ENCODE results near the gene ZNF423.
A peak's percentile ranks its signal among the peaks of the same experiment; 100 is the strongest.

ZNF423 gene

DNA sequence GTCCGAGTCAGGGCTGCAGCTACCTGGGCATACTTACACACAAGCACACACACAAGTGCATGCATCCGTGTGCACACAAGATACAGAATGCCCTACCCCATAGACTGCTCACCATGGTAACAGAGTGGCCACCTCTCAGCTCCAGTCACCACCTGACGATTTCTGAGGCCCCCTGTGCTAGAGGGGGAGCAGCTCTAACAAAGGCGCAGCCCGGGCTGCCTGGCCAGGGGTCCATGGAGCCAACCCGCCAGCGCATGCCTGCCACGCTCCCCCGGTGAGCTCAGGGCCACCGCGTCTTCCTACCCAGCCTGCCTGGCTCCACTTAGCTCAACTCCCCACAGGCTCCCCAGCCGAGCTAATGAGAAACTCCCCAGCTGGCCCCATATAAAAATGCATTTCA lies 75.5 kb downstream of the ZNF423 start:
- DNase-seq, result no peak

GRCh38 chr16:49779979-49780378 lies 75.9 kb downstream of the ZNF423 start:
- no peak for DNase-seq

DNA sequence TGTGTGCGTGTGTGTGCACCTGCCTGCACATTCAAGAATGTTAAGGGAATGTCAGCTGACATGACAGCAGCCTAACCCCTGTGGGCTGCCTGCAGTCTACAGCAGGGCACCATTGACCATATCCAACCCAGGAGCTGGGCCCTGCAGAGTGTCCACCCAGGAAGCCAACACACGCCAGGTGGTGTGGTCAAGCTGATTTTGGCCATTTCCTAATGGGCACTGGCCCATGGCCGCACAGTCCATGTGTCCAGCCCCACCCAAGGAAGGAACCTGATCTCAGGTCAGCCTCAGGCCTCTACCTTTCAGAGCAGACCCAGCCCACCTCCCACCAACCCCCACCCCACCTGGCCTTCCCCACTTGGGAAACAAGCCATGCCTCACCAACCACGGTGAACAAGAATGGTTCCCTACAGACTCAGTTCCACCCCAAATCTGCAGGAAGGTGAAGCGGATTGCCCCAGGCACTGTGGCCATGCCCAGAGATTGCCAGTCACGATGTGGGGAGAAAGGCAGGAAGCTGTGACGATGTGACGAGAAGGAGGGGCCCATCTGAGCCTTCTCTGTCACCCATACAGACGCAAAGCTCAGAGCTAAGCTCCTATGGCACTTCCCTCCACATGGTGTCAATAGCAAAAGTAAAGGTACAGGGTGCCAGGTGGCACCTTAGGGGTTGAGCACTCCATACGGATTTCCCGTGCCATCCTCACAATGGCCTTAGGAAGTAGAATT lies 77.5 kb downstream of the ZNF423 start:
- DNase-seq, result no peak

GRCh38 chr16:49776734-49777133 lies 79.2 kb downstream of the ZNF423 start:
- no peak for DNase-seq

DNA sequence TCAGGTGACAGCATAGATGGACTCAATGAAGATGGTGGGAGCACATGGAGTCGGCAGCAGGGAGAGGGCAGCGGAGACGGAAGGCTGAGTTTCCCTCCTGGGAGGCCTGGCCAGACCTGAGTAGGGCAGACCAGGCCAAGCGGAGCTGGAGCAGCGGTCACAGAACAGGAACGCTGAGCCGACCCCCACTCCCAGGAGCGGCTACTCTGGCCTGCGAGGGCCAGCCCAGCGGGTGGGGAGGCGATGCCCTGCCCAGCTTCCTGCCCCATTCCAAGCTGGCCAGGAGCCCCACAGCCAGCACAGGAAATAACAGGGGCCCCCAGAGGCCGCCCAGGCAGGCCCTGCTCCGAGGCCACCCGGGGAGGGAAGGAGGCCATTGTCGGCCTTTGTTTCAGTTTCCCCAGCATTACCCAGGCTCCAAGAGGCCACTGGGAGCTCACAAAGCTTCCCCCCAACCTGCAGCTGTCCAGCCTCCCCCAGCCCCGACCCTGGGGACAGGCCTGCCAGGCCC lies 79.8 kb downstream of the ZNF423 start:
- DNase-seq, result no peak

DNA sequence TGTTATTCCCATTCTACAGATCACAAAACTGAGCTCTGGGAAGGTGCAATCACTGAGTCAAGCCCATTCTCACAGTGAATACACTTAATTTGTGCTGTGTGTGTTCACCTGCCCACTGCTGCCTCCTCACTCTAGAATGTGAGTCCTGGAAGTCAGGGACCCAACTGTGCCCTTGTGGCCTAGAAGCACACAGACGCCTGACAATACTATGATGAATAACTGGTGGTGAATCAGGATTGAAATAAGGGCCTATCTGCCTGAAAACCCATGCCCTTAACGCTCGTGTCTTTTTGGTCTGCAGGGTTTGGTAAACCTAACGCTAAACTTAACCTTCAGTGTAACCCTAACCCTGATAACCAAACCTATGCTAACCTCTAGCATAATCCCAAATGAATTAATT lies 80.3 kb downstream of the ZNF423 start:
- DNase-seq, result no peak

DNA sequence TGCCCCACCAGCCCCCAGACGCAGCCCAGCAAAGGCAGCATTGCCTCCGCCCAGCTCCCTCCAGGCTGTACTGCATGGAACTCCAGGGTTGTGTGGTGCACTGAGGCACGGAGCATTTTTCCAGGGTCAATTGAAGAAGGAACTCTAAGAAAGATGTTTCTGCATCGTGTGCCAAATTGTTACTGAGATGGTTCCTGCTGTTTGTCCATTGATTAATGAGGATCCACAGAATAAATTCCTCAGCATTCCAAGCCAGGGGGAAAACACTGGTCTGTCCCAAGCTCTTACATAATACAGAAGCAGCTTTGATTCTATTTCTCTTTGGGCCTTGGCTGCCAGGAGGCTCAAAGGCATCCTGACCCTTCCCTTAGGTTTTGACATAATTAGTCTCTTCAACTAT lies 80.9 kb downstream of the ZNF423 start:
- DNase-seq, result no peak

DNA sequence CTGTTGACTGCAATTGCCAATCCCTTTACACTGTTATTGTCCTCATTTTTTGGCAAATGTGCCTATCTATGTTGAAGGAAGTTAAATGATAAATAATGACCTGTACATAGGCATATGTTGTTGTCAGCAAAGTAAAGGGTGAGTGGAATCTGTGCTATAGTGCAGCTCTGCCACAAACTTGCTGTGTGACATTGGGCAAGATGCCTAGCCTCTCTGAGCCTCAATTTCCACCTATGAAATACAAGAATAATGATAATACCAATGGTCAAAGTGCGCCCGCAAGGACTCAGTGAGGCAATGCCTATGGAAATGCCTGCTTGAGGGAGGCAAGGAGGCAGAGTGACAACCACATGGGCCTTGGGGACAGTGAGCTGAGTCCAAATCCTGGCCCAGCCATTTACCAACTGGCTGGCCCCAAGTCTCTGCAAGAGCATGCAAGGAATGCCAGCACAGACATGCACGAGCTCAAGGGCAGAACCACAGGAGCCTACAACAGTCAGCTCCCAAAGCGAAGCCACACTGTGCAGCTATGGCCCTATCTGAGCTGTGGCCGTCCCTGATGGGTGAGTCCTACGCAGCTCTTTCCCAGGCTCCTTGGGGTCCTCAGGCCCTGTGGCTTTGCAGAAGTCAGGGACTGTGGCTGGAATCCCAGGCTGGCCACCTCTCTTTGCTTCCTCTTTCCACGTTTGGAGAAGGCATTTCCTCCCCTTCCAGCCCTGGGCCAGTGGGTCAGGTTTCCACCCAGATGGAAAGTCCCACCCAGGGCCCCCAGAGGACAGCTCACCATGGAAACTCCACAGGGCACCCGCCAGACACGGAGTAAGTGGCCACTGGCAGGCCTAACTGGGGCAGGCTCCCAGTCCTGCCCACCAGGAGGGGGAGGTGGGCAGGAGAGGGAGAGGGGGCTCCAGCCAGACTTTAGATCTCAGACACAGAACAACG lies 82.1 kb downstream of the ZNF423 start:
- DNase-seq, result no peak

GRCh38 chr16:49767998-49768397 lies 87.9 kb downstream of the ZNF423 start:
- DNase-seq, result no peak

- DNase-seq, result no peak
Observed at GRCh38 chr16:49767414-49767813, 88.5 kb downstream of the ZNF423 start.

DNA sequence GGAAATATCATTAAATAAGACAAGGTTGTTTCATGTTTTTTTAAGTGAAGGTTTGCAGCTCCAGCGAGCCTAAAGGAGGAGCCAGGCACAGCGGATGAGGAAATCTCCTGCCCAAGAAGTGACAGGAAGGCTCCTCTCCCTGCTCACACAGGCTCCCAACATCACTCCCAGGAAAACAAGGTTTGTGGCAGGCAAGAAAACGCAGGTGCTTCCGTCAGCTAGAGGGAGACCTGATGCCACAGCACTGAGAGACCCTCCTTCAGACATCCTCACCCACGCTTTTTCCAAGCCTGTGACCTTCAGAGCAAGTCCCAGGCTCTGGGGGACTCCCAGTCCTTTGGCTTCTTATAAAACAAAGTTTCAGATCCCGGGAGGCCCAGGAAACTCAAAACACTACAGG lies 89.7 kb downstream of the ZNF423 start:
- no peak for DNase-seq

DNA sequence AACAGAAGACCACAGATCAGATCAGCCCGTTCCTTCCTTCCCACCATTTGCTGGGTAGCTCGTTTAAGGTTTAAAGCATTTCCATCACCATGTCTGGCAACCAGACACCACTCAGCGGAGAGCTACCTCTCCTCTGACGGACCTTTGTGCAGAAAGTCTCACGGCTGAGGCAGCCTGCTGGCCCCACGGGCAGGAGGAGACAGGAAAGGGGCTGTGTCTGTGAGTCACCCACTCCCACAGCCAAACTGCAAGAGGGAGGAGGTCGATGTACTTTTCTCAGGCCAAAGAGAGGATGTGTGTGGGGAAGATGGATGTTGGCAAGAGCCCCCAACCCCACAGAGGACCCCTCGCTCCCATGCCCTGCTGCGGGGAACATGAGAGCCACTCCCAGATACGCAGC lies 92.1 kb downstream of the ZNF423 start:
- DNase-seq, result no peak

- no peak for DNase-seq
Observed at GRCh38 chr16:49760815-49761214, 95.1 kb downstream of the ZNF423 start.

DNA sequence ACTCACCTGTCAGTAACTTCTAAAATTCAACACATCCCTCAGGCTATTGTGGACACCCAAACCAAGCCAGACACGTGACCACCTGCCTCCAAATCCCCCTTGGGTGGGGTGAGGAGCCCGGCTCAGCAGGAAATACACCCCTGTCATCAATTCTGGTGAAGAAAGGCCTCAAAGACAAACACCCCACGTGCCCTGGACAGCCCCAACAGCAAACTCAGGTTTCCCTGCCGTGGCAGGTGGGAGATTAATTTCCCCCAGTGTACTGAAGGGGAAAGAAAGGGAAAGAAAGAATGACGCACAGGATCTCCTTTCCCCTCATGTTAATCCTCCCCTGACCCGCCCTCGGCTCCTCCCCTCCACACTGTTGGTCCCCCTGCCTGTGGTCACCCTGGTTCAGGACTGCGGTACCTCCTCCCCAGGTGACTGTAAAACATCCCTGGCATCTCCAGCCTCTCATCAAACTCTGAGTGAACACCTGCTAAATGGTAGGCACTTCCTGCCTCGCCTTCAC lies 98.3 kb downstream of the ZNF423 start:
- DNase-seq, result no peak

DNA sequence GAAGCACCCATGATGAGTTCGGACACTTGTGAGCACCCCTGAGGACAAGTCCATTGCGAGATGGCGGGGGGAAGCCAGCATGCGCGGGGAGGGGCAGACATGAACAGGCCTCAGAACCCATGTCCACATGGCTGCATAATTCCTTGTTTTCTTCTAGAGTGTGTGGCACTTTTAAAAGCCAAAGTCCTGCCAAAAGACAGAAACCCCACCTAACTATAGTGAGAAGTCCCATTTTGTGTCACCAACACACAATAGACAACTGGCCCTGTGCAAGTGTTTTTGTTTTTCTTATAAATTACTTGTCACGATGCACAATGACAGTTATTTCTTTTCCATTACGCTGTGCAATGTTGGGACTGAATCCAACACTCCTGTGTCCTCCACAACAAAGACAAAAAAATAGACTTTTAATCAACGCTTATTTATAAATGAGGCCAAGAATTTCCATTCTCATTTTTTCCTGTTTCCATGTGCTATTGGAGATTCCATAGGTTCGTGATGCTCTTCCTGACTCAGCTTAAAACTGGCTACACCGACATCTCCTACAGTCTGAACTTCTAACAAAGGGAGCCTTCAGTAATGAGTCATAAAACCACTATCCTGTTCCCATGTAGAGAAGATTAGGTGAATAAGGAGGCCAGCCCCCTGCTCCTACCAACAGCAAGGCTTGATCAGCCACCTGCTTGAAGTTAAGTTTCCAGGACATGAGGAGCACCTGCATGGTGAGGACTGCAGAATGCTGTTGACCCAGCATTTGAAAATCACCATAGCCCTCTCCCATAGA lies 98.9 kb downstream of the ZNF423 start:
- no peak for DNase-seq

DNA sequence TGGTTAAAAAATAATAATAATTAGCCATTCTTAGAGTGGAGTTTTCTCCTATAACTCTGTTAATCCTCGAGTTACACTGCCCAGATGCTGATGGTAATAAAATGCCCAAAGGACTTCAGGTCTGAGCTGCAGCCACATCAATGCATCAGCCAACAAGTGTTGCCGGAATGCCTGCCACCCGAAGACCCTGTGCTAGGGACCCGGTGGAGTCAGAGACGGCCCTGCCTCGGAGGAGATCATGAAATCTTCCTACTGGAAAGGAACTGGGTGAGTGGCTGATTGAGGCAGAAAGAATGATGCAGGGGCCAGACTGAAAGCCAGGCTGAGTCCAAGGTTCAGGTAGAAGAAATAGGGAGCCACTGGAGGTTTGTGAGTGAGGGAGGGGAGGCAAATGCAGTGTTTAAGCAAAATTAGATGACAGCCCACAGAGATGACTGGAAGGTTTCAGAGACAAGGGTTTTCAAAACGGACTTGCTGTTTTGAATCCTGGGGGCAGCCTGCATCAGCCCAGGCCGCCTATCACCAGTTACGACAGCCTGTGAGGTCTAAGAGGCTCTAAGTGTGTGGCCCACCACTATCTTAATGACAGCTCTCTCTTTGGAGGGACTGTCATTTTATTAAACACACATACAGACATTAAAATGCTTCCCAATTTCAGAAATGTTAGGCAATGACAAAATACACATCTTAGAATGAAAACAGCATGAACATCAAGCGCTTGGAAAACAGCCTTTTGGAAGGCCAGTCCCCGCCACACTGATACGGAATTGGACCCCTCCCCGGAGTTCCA lies 100.0 kb downstream of the ZNF423 start:
- DNase-seq, result no peak

GRCh38 chr16:49755313-49755620 lies 100.6 kb downstream of the ZNF423 start:
- DNase-seq, result no peak

- DNase-seq, result no peak
Observed at GRCh38 chr16:49754495-49755312, 101.2 kb downstream of the ZNF423 start.

- no peak for DNase-seq
Observed at GRCh38 chr16:49750341-49751000, 105.4 kb downstream of the ZNF423 start.

DNA sequence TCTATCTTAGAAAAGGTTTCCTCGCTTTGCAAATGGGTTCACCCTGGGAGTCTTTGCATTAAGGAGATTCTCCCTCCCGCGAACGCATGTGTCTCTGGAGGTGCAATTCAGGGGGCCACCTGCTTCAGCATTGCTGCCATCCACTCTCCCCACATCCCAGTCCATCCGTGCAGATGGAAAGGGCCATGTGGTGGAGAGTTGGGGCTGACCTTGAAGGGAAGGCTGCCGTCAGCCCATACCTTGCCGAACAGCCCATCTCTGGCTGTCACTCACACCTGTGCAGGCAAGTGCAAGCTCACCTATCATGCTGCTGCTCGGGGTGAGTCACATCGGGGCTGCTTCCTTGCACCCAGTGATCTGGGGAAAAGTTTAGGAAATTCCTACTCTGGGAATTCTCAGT lies 106.1 kb downstream of the ZNF423 start:
- no peak for DNase-seq

- peak; percentile 36 to 52 for DNase-seq
Observed at GRCh38 chr16:49748322-49748721, 107.6 kb downstream of the ZNF423 start.

Measured in activated CD4-positive, alpha-beta T cell treated with anti-CD3 and anti-CD28 coated beads, Interleukin-2, amount 50 U/mL, for 48 hours (primary cell).